Astrocyte (in vitro differentiated cells and primary cell): ENCODE data around the gene GRK2. TPM values are rescaled to one million over a fixed set of nuclear protein-coding genes. Genes with fewer than 3 reads are reported as not detected.

Experiments
- DNase-seq: peaks from one replicate; pipeline ENCODE4 v3.0.0-alpha.2; 2010; ENCODE audit warnings: low read depth
- FAIRE-seq: peaks from 2 replicates; lab custom pipeline; 2011; peaks lifted over from hg19 to GRCh38; lab: Jason Lieb, UNC
- H2AFZ ChIP-seq: 2 replicates; pipeline ENCODE4 v1.6.0; 2012; ENCODE audit warnings: low read depth, low read length, inconsistent platforms
- H3K27ac ChIP-seq: 2 replicates; pipeline ENCODE4 v1.5.1; 2011; ENCODE audit warnings: low read depth, low read length, inconsistent platforms
- H3K27me3 ChIP-seq: 2 replicates; pipeline ENCODE4 v1.6.0; 2011; ENCODE audit warnings: low read length, inconsistent platforms; ENCODE audit not compliant: insufficient read depth
- H3K36me3 ChIP-seq: 2 replicates; pipeline ENCODE4 v1.5.1; 2011; ENCODE audit warnings: low read length, inconsistent platforms; ENCODE audit not compliant: insufficient read depth
- H3K4me1 ChIP-seq: 2 replicates; pipeline ENCODE4 v1.5.1; 2011; ENCODE audit warnings: low read length, inconsistent platforms; ENCODE audit not compliant: insufficient read depth
- H3K4me2 ChIP-seq: 2 replicates; pipeline ENCODE4 v1.6.0; 2012; ENCODE audit warnings: low read length, inconsistent platforms
- H3K4me3 ChIP-seq: 2 replicates; pipeline ENCODE4 v1.5.1; 2011; ENCODE audit warnings: low read depth, mild to moderate bottlenecking, low read length, inconsistent platforms; ENCODE audit not compliant: insufficient read depth
- H3K79me2 ChIP-seq: 2 replicates; pipeline ENCODE4 v1.6.0; 2012; ENCODE audit warnings: mild to moderate bottlenecking, low read length, inconsistent platforms; ENCODE audit not compliant: insufficient read depth
- H3K9ac ChIP-seq: 2 replicates; pipeline ENCODE4 v1.6.0; 2012; ENCODE audit warnings: mild to moderate bottlenecking, low read length, inconsistent platforms
- H3K9me3 ChIP-seq: 2 replicates; pipeline ENCODE4 v1.5.1; 2012; ENCODE audit warnings: low read depth, mild to moderate bottlenecking, low read length, inconsistent platforms; ENCODE audit not compliant: insufficient read depth
- H4K20me1 ChIP-seq: 2 replicates; pipeline ENCODE4 v1.6.0; 2012; ENCODE audit warnings: low read length, inconsistent platforms; ENCODE audit not compliant: insufficient read depth
- H3K27ac Mint-ChIP-seq: one replicate; pipeline ENCODE4 v1.8.0; 2021; ENCODE audit warnings: mild to moderate bottlenecking, mixed read lengths; ENCODE audit not compliant: unreplicated experiment
- H3K27me3 Mint-ChIP-seq: one replicate; pipeline ENCODE4 v1.8.0; 2021; ENCODE audit warnings: low read depth, mixed read lengths; ENCODE audit not compliant: unreplicated experiment
- H3K36me3 Mint-ChIP-seq: one replicate; pipeline ENCODE4 v1.8.0; 2021; ENCODE audit warnings: low read depth, mixed read lengths; ENCODE audit not compliant: unreplicated experiment
- H3K4me1 Mint-ChIP-seq: one replicate; pipeline ENCODE4 v1.8.0; 2021; ENCODE audit warnings: low read depth, mixed read lengths; ENCODE audit not compliant: unreplicated experiment
- H3K4me3 Mint-ChIP-seq: one replicate; pipeline ENCODE4 v1.8.0; 2021; ENCODE audit warnings: mild to moderate bottlenecking, moderate library complexity, mixed read lengths; ENCODE audit not compliant: unreplicated experiment
- H3K9me3 Mint-ChIP-seq: one replicate; pipeline ENCODE4 v1.8.0; 2021; ENCODE audit warnings: mild to moderate bottlenecking, mixed read lengths; ENCODE audit not compliant: unreplicated experiment
- CTCF ChIP-seq: IDR thresholded peaks from 2 replicates; pipeline ENCODE4 v1.5.1; 2011; ENCODE audit warnings: low read depth, mild to moderate bottlenecking, inconsistent platforms, low read length, moderate library complexity; ENCODE audit not compliant: insufficient read depth
- EZH2 ChIP-seq: IDR thresholded peaks from 2 replicates; pipeline ENCODE4 v1.6.1; 2012; ENCODE audit warnings: mild to moderate bottlenecking, low read length, inconsistent platforms; ENCODE audit not compliant: insufficient read depth
- total RNA-seq: library from RNA; stranded (reverse); gene quantifications from 2 replicates; pipeline ENCODE4 v1.2.1, GENCODE V29; 2021

The GRK2 gene
- total RNA-seq, 1 donor from 2014 or later, result 34.0 TPM

- no peak overlapping the region for H3K27ac Mint-ChIP-seq
- no peaks in the 10 kb centered on the region for H3K9me3 ChIP-seq
- no peak overlapping the region for H3K9ac ChIP-seq
- H4K20me1 ChIP-seq, result peaks cover 94% of the 10 kb centered on the region
- no peak overlapping the region for H3K4me3 Mint-ChIP-seq
- H3K9me3 Mint-ChIP-seq, result no peaks in the 10 kb centered on the region
- peaks cover 95% of the 10 kb centered on the region for H3K36me3 ChIP-seq
- no peak overlapping the region for H2AFZ ChIP-seq
- H3K27me3 Mint-ChIP-seq, result no peaks in the 10 kb centered on the region
- H3K4me2 ChIP-seq, result no peak overlapping the region
- peaks cover 31% of the 10 kb centered on the region for H3K4me1 Mint-ChIP-seq
- H3K4me1 ChIP-seq, result no peaks in the 10 kb centered on the region
- DNase-seq (no peak), FAIRE-seq (no peak)
- TF ChIP-seq EZH2, result no peak
- TF ChIP-seq CTCF, result no peak
- peaks cover 37% of the 10 kb centered on the region for H3K36me3 Mint-ChIP-seq
- H3K4me3 ChIP-seq, result no peak overlapping the region
- no peaks in the 10 kb centered on the region for H3K27me3 ChIP-seq
- no peak overlapping the region for H3K27ac ChIP-seq
- peaks cover 45% of the 10 kb centered on the region for H3K79me2 ChIP-seq
Observed at GRCh38 chr11:67250059-67251043, 15.9 kb upstream of the GRK2 start.

GRCh38 chr11:67251841-67252240 lies 14.4 kb upstream of the GRK2 start:
- Mint-ChIP-seq H3K4me1 (peaks cover 28% of the 10 kb centered on the region), H3K27me3 (no peaks in the 10 kb centered on the region), H3K9me3 (no peaks in the 10 kb centered on the region), H3K4me3 (no peak overlapping the region), H3K27ac (no peak overlapping the region), H3K36me3 (peaks cover 38% of the 10 kb centered on the region)
- Histone ChIP-seq H3K4me1 (no peaks in the 10 kb centered on the region), H3K4me2 (no peak overlapping the region), H3K4me3 (no peak overlapping the region), H4K20me1 (peaks cover 92% of the 10 kb centered on the region), H3K79me2 (peaks cover 33% of the 10 kb centered on the region), H3K27me3 (no peaks in the 10 kb centered on the region), H3K36me3 (peaks cover 90% of the 10 kb centered on the region), H3K27ac (no peak overlapping the region), H3K9me3 (no peaks in the 10 kb centered on the region), H3K9ac (no peak overlapping the region), H2AFZ (no peak overlapping the region)
- no peak for DNase-seq
- FAIRE-seq, result no peak
- TF ChIP-seq CTCF, result no peak
- no peak for TF ChIP-seq EZH2

- Histone ChIP-seq H2AFZ (no peak overlapping the region), H3K27ac (no peak overlapping the region), H3K79me2 (peaks cover 28% of the 10 kb centered on the region), H3K4me3 (no peak overlapping the region), H3K9ac (no peak overlapping the region), H3K4me1 (no peaks in the 10 kb centered on the region), H3K36me3 (peaks cover 85% of the 10 kb centered on the region), H4K20me1 (peaks cover 88% of the 10 kb centered on the region), H3K9me3 (no peaks in the 10 kb centered on the region), H3K4me2 (no peak overlapping the region), H3K27me3 (no peaks in the 10 kb centered on the region)
- H3K4me1 Mint-ChIP-seq, result peaks cover 28% of the 10 kb centered on the region
- peak; percentile 14 for DNase-seq
- no peak for TF ChIP-seq EZH2
- TF ChIP-seq CTCF, result peak; percentile 33
- no peaks in the 10 kb centered on the region for H3K27me3 Mint-ChIP-seq
- peaks cover 38% of the 10 kb centered on the region for H3K36me3 Mint-ChIP-seq
- no peak for FAIRE-seq
- H3K9me3 Mint-ChIP-seq, result no peaks in the 10 kb centered on the region
- no peak overlapping the region for H3K27ac Mint-ChIP-seq
- no peak overlapping the region for H3K4me3 Mint-ChIP-seq
Observed at GRCh38 chr11:67252831-67253239, 13.4 kb upstream of the GRK2 start.
